HepG2 (cell line): ENCODE results near the gene PGM5. TPM values are rescaled to one million over a fixed set of nuclear protein-coding genes. Genes with fewer than 3 reads are reported as not detected.

Experiments
- CC2D1A ChIP-seq: sonication (generic); formaldehyde crosslinking; IDR thresholded peaks from 2 replicates; pipeline ENCODE4 v1.8.1; 2023; ENCODE audit warnings: mild to moderate bottlenecking, missing genetic modification reagents
- HMG20A ChIP-seq: IDR thresholded peaks from 2 replicates; pipeline ENCODE4 v1.6.1; 2016; ENCODE audit warnings: borderline replicate concordance
- HNRNPK ChIP-seq: fragments of 200-400 bp; formaldehyde crosslinking; IDR thresholded peaks from 2 replicates; pipeline ENCODE4 v1.6.1; 2018; ENCODE audit warnings: low read length, low read depth, moderate library complexity, mild to moderate bottlenecking; ENCODE audit not compliant: poor library complexity, severe bottlenecking
- HOXA9 ChIP-seq: sonication (generic); formaldehyde crosslinking; IDR thresholded peaks from 2 replicates; pipeline ENCODE4 v1.8.1; 2022; ENCODE audit warnings: missing genetic modification reagents, mild to moderate bottlenecking, moderate library complexity, borderline replicate concordance
- KAT8 ChIP-seq: IDR thresholded peaks from 2 replicates; pipeline ENCODE4 v1.6.1; 2016; ENCODE audit warnings: missing genetic modification reagents, missing compliant biosample characterization
- POLR2A ChIP-seq, 2 experiments: IDR thresholded peaks; 2 replicates each; pipeline ENCODE4 v1.6.1; 2011; ENCODE audit warnings: low read depth in 2 of 2, low read length in 2 of 2, mild to moderate bottlenecking in 1 of 2, moderate library complexity in 1 of 2; ENCODE audit not compliant: insufficient read depth in 1 of 2
- RORA ChIP-seq: sonication (generic); formaldehyde crosslinking; IDR thresholded peaks from 2 replicates; pipeline ENCODE4 v1.5.0; 2020; ENCODE audit warnings: mild to moderate bottlenecking, missing genetic modification reagents, moderate library complexity
- RXRB ChIP-seq: IDR thresholded peaks from 2 replicates; pipeline ENCODE4 v1.6.1; 2016; ENCODE audit warnings: borderline replicate concordance, missing genetic modification reagents, missing compliant biosample characterization
- ZBTB20 ChIP-seq: sonication (generic); formaldehyde crosslinking; IDR thresholded peaks from 2 replicates; pipeline ENCODE4 v1.8.1; 2023; ENCODE audit warnings: missing genetic modification reagents, low read depth, mild to moderate bottlenecking, borderline replicate concordance
- ZNF235 ChIP-seq: sonication (generic); formaldehyde crosslinking; IDR thresholded peaks from 2 replicates; pipeline ENCODE4 v1.8.1; 2023; ENCODE audit warnings: mild to moderate bottlenecking, missing genetic modification reagents, borderline replicate concordance
- ZNF33B ChIP-seq: sonication (generic); formaldehyde crosslinking; IDR thresholded peaks from 2 replicates; pipeline ENCODE4 v1.5.1; 2020; ENCODE audit warnings: mild to moderate bottlenecking, missing genetic modification reagents
- ZNF713 ChIP-seq: sonication (generic); formaldehyde crosslinking; IDR thresholded peaks from 2 replicates; pipeline ENCODE4 v1.4.0; 2020; ENCODE audit warnings: mild to moderate bottlenecking, missing genetic modification reagents
- polyA plus RNA-seq, 8 experiments: library from polyadenylated mRNA; depleted of rRNA in 3 of 8; stranded (reverse) in 7 of 8; unstranded in 1 of 8; fragments of >200 nt; fragmentation: Illumina TruSeq in 4 of 8; extraction: Trizol in 4 of 8; gene quantifications; 2 replicates each; pipeline versions ENCODE4 v1.2.1 to v1.2.3, GENCODE V29; 2011 to 2016; ENCODE audit warnings: low read depth in 4 of 8, missing spikeins in 1 of 8, mixed read lengths in 1 of 8; ENCODE audit not compliant: insufficient read depth in 1 of 8
- total RNA-seq, 5 experiments: library from RNA; depleted of rRNA; stranded (reverse); fragments of >200 nt; fragmentation: Illumina TruSeq; extraction: Trizol; gene quantifications; 2 replicates each; pipeline ENCODE4 v1.2.3, GENCODE V29; 2016; ENCODE audit warnings: low read depth in 1 of 5
- TF ChIP-seq, protein P1 (sequence below): sonication (generic); formaldehyde crosslinking; IDR thresholded peaks from 2 replicates; pipeline ENCODE4 v1.4.0; 2020; ENCODE audit warnings: missing genetic modification reagents, mild to moderate bottlenecking, borderline replicate concordance

Gene PGM5
- total and polyA plus RNA-seq, 2 of the 13 experiments (the other 11 are each of a cell fraction or from before 2014, with no cell fraction given): not detected

DNA sequence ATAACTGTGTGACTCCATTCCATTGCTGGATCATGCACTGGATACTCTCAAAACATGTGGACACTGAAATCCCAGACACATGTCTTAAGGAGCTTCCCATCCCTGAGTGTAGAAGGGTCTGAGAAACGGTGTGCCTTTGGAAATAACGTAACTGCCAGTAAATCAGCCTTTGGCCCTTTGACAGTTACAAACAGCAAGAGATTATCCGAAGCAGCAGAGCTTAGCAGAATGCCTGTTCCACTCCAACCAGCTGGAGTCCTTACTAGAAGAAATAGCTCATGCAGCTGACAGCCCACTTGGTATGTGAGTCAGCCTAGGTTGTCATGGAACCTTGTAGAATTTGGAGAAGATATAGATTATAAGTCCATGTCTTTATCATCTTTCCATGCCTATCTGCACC, 177.3 kb downstream of the PGM5 start (continued):
- TF ChIP-seq HOXA9 (CRISPR knock-in tag) (no peak), ZNF235 (CRISPR knock-in tag) (no peak), ZNF33B (no peak), ZNF713 (no peak), RXRB (CRISPR knock-in tag) (no peak), ZBTB20 (no peak), HMG20A (CRISPR knock-in tag) (no peak), RORA (CRISPR knock-in tag) (no peak), POLR2A (IDR thresholded peaks at IDR 0.05; ENCODE audit: insufficient read depth in 1 of 2, low read depth in 2 of 2, low read length in 2 of 2) (no peak), CC2D1A (CRISPR knock-in tag) (no peak), KAT8 (CRISPR knock-in tag) (no peak), HNRNPK (no peak)
- TF ChIP-seq, protein P1, sequence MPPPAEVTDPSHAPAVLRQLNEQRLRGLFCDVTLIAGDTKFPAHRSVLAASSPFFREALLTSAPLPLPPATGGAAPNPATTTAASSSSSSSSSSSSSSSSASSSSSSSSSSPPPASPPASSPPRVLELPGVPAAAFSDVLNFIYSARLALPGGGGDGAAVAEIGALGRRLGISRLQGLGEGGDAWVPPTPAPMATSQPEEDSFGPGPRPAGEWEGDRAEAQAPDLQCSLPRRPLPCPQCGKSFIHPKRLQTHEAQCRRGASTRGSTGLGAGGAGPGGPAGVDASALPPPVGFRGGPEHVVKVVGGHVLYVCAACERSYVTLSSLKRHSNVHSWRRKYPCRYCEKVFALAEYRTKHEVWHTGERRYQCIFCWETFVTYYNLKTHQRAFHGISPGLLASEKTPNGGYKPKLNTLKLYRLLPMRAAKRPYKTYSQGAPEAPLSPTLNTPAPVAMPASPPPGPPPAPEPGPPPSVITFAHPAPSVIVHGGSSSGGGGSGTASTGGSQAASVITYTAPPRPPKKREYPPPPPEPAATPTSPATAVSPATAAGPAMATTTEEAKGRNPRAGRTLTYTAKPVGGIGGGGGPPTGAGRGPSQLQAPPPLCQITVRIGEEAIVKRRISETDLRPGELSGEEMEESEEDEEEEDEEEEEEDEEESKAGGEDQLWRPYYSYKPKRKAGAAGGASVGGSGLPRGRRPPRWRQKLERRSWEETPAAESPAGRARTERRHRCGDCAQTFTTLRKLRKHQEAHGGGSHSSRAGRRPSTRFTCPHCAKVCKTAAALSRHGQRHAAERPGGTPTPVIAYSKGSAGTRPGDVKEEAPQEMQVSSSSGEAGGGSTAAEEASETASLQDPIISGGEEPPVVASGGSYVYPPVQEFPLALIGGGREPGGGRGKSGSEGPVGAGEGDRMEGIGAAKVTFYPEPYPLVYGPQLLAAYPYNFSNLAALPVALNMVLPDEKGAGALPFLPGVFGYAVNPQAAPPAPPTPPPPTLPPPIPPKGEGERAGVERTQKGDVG (CRISPR knock-in tag): no peak
